NCI-H524 (cell line): ENCODE measurements around the gene MIPEP.

Experiments
- DNase-seq, 2 experiments: peaks; one replicate each; lab custom pipeline; 2025; lab: John Stamatoyannopoulos, UW

Gene MIPEP

DNA sequence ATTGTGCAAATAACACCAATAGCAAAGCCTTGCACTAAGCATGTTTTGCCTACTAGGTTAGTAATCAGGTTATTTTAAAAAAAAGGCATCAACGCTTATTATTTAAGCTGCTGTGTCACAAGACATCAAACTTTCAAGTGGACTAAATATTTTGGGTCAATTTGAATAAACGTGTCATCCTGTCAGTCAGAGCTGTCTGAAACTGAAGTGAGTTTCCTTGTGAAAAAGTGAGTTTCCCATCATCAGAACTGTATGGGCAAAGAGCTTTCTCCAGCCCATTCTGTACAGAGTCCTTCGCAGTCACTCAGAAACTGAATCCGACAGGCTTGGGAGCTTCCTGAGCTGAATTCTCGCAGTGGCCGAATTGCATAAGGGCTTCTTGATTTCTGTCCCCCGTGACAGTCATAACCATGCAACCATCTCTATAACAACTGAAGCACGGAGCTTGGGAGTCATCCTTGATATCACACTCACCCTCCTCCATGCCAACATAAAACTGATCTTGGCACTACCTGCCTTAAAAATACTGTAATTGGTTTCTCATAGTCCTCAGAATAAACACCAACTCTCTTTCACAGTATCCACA lies 139.8 kb downstream of the MIPEP start:
- DNase-seq: no peak

DNA sequence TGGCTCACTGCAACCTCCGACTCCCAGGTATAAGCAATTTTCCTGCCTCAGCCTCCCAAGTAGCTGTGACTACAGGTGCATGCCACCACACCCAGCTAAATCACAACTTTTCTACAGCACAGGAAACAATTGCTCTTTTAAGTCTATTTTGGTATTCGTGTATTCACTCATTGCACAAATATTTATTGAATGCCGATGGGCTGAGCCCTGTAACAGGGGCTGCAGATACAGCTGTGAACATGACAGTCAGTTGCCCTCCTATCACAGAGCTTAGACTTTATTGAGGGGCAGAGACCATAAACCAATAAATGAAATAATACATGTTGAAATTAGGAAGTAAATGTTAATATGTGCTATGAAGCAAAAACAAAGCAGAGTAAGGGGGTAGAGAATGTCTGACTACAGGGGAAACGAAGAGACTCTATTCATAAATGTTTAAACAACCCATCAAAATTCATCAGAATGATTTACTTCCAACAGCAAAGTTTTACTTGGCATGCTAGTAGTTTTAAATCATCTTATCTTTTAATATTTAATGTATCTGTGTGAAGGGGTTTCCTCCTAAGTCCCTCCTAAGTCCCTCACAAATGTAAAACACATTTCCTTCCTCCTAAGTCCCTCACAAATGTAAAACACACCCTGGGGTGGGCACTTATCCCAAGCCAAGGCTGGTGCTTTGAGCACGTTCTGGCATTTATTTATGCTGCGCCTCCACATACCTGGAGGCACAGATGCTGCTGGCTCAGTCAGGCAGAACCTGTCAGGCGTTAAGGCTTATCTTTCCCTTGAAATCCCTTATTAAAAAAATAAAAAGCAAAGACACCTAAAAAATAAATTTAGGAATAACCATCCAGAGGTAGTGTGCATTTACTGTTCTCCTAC lies 140.8 kb downstream of the MIPEP start:
- DNase-seq: peak; percentile 43 to 83

GRCh38 chr13:23746141-23746540 lies 143.1 kb downstream of the MIPEP start:
- peak in 1 of 2 experiments; percentile 24 for DNase-seq

DNA sequence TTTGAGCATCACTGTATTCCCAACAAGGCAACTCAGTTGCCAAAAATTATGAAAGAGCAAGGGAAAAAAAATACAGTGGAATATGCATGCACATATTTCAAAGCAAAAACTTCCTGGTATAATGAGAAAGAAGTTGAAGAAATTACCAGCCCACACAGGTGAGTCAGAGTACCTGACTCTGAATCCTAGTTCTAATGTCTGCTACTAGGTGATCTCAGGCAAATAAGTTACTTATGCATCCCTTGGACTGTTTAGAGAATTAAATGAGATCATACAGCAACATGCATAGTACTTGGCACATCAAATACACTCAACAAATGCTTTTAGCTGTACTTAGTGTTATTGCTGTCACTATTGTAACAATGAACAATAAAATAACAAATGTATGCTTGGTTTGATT lies 144.9 kb downstream of the MIPEP start:
- DNase-seq: no peak

DNA sequence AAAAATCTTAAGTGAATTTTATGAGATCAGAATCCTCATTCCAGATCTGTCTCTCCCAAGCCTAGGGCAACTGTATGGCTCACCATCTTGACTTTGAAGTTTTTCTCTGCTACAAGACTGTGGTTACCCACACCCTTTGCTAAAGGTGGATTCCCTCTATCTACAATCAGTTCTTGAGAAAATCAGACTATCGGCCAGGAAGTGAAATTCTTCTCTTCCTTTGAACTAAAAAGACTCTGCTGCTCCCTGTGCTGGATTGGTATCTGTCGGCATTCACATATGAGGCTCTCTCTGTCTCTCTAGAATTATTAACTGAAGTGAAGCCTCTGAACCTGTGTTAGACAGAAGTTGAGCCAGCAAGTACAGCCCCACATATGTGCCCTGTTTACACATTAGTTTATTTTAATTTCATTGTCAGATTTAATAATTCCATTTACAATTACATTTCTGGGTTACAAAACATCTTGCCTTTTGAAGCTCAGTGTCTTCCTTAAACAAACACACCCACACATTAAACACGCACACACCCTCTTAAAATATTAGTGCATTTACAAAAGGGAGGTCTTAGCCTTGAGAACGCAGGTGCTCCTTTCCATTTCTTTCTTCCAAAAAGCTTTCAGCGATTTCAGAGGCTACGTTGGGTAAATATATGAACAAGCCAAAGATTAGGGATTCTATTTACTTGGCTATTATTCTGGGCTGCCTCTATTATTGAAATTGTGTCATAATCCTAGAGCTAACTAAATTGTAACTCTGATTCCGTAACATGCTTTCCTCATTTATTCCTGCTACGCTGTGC lies 145.7 kb downstream of the MIPEP start:
- DNase-seq: no peak

DNA sequence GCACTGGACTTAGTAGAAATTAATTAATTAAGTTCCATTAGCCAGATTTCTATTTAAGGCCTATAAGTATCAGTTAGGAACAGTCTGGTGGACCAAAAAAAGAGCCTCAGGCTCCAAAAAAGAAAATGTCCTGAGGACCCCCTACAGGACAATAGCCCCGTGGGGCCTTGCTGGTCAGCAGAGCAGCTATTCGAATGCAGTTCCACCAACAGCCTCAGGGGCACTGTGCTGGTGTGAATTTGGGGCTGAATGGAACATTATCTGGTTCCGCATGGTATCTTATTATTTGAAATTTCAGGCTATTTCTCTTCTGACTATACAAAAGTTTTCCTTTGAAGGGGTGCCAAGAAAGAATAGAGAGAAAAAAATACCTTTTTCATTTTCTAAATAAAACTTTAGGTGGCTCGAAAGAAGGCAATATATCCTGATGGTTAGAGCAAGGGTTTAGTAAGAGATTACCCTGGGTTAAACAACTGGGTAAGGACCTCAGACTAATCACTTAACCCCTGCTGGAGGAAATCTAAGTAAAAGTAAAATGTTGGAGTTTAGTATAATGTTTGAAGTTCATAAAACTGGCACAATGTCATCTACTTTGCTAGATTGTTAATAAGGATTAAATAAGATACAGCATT lies 147.2 kb downstream of the MIPEP start:
- DNase-seq: no peak

GRCh38 chr13:23740002-23740401 lies 149.2 kb downstream of the MIPEP start:
- no peak for DNase-seq

DNA sequence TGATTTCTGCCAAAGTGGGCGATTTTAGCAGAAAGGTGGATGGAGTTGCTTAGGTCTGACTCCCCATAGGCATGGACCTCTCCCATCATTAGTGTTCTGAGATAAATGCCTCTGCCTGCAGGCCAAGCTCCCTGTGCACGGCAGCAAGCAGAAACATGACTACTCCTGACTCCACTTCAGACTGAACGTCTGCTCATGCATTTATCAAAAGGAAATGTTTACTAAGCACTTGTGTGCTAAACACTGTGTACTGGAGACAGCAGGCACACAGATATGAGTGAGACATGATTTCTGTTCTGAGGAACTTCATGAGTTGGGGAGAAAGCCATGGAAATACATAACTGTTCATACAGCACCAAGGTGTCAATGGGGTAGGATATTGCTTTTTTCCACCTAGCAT lies 149.6 kb downstream of the MIPEP start:
- no peak for DNase-seq

GRCh38 chr13:23736541-23736940 lies 152.7 kb downstream of the MIPEP start:
- DNase-seq: no peak

DNA sequence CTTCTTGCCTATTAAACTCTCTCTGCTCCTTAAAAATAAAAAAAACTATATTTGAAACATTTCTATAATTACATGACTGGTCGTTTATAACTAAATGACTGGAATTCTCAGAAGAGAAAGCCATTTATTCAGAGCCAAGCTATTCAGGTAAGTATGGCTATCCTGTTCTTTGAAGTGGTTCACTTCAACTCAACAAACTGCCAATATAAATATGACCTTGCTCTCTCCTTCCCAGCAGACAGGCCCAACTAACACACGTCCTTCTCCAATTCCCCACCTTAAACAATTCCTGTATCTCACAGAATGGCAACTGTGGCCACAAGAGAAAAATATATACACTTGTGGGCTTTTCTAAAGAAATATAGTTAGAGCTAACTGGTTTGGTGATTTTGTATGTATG lies 153.9 kb downstream of the MIPEP start:
- DNase-seq: no peak

DNA sequence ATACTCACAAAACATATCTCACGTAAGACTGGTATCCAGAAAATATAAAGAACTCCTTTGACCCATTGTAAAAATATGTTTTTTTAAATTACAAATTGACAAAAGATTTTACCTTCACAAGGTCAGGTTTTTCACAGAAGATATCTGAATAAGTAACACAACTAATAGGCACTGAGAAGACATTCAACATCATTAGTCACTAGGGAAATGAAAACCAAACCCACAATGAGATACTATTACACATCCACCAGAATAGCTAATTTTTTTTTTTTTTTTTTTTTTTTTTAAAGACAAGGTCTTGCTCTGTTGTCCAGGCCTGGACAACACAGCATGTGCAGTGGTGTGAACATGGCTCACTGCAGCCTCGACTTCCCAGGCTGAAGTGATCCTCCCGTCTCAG lies 157.5 kb downstream of the MIPEP start:
- no peak for DNase-seq

GRCh38 chr13:23730251-23730650 lies 158.9 kb downstream of the MIPEP start:
- DNase-seq: no peak

GRCh38 chr13:23729531-23729930 lies 159.7 kb downstream of the MIPEP start:
- DNase-seq: no peak

GRCh38 chr13:23728807-23729206 lies 160.4 kb downstream of the MIPEP start:
- DNase-seq: no peak

DNA sequence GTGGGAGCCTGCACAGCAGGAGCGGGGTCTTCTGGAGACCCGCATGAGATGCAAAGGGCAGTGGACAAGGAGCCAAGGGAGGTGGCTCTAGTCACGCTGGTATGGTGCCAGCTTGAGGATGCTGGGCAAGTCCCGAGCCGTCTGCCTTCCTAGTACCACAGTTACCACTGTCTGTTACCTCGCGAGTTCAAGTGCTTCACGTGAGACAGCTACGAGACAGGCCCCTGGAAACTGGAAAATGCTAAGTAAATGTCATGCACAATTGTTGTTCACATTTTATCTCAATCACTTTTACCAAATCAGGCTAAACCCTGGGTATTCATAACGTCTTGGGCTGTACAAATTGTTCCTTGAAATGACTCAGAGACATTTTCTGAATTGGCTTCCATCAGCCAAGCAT lies 163.3 kb downstream of the MIPEP start:
- no peak for DNase-seq

DNA sequence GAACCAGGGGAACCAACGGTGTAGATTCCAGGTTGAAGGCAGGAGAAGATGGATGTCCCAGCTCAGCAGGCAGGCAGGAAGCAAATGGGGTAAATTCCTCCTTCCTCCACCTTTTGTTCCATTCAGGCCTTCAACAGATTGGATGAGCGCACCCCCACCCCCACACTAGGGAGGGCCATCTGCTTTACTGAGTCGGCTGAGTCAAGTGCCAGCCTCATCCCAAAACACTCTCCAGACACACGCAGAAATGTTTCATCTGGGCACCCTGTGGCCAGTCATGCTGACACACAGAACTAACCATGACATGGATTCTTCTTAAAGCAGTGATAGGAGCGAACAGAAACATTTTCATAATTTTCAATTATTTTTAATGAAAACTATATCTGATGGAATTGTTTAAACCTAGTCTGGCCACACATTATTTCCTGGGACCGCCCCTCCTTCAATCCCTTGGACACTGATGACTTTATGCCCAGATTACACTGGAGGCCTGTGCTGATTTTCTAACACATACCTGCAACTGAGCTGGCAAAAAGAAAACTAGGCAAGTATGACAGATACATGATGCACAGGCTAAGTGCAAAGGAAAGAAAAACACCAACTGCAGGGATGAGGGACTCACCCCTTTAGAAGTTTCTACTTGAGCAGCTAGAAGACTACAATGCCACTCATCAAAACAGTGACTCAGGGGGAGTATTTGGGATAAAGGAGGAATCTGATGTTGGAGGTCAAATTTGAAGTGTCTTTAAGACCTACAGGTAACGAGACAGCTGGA lies 164.8 kb downstream of the MIPEP start:
- DNase-seq: peak; percentile 97

- no peak for DNase-seq
Measured at GRCh38 chr13:23723471-23723870, 165.7 kb downstream of the MIPEP start.

DNA sequence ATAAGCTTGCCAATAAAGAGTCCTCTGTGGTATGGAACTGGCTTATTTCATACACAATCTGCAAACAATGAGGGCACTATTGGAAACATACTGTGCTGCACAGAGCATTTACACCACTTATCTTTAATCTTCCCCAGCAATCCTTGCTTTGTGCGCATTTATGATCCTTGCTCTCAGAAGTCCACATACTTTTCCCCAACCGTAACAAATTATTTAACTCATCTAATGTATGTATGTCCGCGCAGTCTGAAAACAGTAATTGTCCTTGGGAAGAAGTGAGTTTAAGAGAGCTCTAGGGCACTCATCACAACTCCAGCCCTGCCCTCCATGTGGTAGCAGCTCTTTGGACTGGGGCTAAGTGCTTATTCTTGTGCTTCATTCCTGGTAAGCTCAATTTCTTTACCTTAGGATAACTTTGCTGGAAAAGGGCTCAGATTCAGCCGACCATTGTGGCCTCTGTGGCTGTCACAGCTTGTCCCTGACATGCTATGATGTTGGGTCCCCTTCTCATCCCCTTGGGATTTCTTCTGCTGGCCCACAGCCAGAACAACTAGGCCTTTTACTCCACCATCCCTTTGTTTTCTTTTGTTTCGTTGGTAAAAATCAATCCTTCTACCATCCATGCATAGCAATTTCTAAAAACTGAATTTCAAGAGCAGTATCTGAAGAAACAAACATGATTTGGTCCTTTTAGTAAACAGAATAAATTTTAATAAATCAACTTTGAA lies 166.3 kb downstream of the MIPEP start:
- no peak for DNase-seq

- no peak for DNase-seq
Measured at GRCh38 chr13:23718996-23719395, 170.2 kb downstream of the MIPEP start.

- peak in 1 of 2 experiments; percentile 15 for DNase-seq
Measured at GRCh38 chr13:23716401-23716800, 172.8 kb downstream of the MIPEP start.

DNA sequence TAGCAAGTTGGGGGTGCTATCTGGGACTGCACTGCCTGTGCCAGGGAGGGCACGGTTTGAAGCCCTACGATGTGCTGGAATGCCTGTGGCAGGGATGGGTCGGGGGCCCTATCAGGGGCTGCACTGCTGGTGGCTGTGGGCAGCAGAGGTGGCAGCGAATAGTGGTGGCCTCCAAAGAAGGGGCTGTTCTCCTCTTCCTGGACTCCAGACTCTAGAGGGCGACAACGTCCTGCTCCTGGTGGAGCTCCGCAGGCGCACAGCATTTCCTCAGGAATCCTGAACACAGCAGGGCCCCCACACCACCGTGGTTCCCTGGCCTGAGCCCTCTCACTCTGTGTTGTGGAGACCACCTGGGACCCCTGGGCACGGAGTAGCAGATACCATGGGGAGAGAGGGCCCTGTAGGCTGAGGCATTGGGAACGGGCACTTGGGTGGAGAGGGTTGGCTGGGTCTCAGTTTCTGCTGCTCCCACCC lies 173.4 kb downstream of the MIPEP start:
- peak in 1 of 2 experiments; percentile 61 for DNase-seq
